ENCODE measurements around the gene GORASP2.

GORASP2 gene

DNA sequence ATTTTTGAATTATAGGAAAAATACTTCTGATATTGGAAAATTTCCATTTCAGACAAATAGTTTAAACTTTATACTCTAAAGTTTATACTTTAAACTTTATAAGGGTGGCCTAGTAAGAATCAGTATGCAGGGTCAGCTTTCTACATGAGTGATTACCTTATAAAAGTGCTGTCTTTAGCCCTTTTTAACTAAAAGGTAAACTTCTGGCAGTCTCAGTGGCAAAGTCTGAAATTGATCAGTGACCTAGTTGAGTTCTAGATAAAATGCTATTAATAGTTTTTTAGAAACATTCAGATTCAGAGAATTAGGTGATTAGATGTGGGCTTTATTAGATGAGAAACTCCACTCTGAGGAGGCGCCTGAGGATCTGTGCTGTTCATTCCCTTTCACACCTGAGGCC lies 15.5 kb downstream of the GORASP2 start:
- in situ Hi-C loops (cut with HindIII; ENCODE audit: low pct_ligation_motif_present, low pct_unique_long_range_greater_than_20kb, low sequenced_read_pairs): no loop called here
- no peak for DNase-seq

DNA sequence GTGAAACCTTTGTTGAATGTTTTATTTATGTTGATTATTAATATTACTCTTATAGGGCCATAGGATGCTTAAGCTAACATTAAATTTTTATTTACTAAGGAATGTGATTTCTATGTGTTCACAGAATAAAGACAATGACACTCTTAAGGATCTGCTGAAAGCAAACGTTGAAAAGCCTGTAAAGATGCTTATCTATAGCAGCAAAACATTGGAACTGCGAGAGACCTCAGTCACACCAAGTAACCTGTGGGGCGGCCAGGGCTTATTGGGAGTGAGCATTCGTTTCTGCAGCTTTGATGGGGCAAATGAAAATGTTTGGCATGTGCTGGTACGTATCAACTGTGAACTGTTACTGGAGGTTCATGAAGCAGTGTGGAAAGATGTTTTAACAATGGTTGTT lies 20.4 kb downstream of the GORASP2 start:
- no peak for DNase-seq
- in situ Hi-C loops (cut with HindIII; ENCODE audit: low pct_ligation_motif_present, low pct_unique_long_range_greater_than_20kb, low sequenced_read_pairs): no loop called here

DNA sequence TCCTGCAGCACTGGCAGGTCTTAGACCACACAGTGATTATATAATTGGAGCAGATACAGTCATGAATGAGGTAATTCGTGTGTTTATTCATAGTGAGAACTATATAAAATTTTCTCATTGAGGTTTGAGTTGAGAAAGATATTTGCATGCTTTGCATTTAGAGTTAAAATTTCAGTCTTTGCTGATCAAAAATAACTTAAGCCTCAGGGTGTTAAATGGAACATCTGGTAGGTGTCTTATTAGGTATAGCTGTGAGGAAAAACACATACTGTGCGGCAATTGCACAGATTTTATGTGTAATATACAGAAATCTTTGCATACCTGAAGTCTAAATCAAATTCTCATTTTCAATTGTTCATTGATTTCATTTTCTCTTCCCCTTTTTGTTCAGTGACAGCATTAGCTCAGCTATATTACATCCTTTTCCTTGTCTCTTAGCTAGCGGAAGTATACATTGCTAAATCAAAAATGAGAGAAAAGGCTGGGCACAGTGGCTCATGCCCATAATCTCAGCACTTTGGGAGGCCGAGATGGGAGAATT lies 21.2 kb downstream of the GORASP2 start:
- no peak for DNase-seq
- in situ Hi-C loops (cut with HindIII; ENCODE audit: low pct_ligation_motif_present, low pct_unique_long_range_greater_than_20kb, low sequenced_read_pairs): no loop called here

DNA sequence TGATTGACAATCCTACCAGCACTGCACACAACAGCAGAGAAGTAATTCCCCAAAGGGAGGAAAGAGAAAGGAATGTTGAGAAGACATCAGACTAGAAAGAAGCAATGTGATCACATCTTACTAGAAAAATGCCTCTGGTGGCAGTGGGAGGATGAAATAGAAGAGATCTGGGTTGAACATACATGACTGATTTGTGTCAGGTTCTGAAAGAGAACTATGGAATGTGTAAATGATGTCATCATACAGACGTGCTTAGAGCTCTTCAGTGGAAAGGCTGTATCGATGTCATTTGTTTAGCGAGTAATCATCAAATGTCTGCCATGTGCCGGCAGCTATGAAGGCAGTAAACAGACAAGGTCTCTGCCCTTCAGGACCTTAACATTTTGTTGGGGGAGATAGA lies 24.9 kb downstream of the GORASP2 start:
- in situ Hi-C loops (cut with HindIII; ENCODE audit: low pct_ligation_motif_present, low pct_unique_long_range_greater_than_20kb, low sequenced_read_pairs): no loop called here
- DNase-seq: no peak

DNA sequence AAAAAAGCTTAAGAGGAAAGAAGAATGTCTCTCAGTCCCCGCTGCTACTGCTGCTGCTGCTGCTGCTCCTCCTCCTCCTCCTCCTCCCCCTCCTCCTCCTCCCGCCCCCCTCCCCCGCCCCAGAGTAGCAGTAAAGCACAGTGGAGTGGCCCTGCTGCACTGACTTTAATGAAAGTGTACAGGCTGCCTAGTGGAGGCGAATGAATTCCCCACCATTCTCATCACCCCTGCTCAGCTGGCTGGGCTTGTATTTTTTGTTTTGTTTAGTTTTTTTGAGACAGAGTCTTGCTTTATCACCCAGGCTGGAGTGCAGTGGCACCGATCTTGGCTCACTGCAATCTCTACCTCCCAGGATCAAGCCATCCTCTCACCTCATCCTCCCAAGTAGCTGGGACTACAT lies 34.3 kb downstream of the GORASP2 start:
- DNase-seq: no peak
- in situ Hi-C loops (cut with HindIII; ENCODE audit: low pct_ligation_motif_present, low pct_unique_long_range_greater_than_20kb, low sequenced_read_pairs): no loop called here

DNA sequence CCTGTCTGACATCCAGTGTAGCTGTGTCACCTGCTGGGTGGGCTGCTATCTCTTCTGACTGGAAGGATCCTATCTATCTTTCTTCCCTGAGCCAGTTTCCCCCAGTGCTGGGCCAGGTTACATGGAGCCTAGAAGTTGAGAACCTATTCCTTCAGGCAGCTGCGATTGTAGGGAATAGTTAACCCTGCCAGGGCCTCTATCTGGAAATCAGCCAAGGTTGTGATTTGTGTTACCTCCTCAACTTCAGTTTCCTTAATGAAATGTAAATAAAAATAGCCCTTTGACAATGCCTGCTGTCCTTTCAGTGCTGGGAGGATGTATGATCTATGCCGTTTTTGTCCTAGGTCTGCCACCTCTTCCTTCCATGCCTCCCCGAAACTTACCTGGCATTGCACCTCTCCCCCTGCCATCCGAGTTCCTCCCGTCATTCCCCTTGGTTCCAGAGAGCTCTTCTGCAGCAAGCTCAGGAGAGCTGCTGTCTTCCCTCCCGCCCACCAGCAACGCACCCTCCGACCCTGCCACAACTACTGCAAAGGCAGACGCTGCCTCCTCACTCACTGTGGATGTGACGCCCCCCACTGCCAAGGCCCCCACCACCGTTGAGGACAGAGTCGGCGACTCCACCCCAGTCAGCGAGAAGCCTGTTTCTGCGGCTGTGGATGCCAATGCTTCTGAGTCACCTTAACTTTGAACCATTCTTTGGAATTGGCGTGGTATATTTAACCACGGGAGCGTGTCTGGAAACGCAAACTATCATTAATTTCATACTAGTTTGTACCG lies 36.6 kb downstream of the GORASP2 start:
- DNase-seq: peak; percentile 95
- in situ Hi-C loops (cut with HindIII; ENCODE audit: low pct_ligation_motif_present, low pct_unique_long_range_greater_than_20kb, low sequenced_read_pairs): no loop called here

DNA sequence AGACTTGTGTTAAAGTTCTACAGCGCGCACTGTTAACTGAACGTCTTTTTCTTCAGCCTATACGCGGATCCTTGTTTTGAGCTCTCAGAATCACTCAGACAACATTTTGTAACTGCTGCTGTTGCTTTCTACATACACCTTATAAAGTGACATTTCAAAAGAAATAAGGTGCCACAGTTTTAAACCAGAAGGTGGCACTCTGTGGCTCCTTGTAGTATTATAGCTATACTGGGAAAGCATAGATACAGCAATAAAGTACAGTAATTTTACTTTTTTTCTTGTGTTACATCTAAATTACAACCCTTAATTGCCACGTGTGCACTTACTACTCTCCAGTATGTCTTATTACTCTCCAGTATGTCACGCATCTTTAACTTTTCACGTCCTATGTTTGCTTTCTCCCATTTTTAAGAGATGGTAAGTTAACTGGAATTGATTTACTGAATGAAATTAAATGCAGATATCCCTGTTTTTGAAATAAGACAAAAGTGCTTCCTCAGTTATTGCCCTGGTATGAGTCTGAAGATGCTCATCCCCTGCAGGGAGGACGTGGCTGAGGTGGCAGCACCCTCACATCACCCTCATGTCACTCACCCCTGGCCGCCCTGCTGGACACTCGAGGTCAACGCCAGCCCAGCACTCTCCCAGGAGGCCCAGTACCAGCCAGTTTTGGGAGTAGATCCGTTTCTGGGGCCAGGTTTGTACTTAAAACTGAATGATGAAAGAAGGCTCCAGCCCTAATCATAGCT lies 37.8 kb downstream of the GORASP2 start:
- DNase-seq: peak; percentile 69
- in situ Hi-C loops (cut with HindIII; ENCODE audit: low pct_ligation_motif_present, low pct_unique_long_range_greater_than_20kb, low sequenced_read_pairs): no loop called here

DNA sequence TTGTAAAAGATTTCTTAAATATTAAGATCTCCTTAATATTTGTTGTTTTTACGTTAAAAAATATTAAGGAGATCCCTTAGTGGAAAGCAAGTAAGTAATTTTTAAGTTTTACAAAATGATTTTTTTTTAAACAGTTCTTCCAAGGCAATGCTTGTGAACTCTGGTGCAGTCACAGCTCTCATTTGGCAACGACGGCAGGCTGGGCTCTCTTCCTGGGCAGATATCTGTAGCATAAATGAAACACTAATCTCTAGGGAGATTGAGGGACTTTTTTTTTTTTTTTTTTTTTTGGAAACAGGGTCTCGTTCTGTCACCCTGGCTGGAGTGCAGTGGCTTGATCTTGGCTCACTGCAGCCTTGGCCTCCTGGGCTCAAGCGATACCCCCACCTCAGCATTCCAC lies 38.5 kb downstream of the GORASP2 start:
- in situ Hi-C loops (cut with HindIII; ENCODE audit: low pct_ligation_motif_present, low pct_unique_long_range_greater_than_20kb, low sequenced_read_pairs): no loop called here
- no peak for DNase-seq

DNA sequence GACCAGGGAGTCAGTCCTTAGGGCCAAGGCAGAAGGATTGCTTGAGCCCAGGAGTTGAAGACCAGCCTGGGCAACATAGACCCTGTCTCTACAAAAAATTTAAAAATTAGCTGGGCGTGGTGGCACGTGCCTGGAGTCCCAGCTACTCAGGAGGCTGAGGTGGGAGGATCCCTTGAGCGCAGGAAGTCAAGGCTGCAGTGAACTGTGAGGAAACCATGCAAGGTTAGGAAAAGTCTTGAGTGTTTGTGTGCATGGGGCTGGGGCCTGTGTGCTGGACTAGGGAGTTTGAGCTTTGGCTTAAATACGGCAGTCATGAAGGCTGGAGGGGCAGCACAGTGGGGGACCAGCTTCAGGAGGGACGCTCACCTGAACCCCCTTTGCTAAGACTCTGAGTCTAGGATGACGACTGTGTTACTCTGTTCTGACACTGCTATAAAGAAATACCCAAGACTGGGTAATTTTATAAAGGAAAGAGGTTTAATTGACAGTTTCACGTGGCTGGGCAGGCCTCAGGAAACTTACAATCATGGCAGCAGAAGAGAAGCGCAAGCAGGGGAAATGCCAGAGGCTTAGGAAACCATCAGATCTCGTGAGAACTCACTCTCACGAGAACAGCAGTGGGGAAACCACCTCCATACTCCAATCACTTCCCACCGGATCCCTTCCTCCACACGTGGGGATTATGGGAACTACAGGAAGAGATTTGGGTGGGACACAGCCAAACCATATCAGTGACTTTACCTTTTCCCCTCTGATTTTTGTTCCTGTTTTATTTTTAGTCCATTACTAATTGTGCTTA lies 39.4 kb downstream of the GORASP2 start:
- no peak for DNase-seq
- in situ Hi-C loops (cut with HindIII; ENCODE audit: low pct_ligation_motif_present, low pct_unique_long_range_greater_than_20kb, low sequenced_read_pairs): no loop called here

DNA sequence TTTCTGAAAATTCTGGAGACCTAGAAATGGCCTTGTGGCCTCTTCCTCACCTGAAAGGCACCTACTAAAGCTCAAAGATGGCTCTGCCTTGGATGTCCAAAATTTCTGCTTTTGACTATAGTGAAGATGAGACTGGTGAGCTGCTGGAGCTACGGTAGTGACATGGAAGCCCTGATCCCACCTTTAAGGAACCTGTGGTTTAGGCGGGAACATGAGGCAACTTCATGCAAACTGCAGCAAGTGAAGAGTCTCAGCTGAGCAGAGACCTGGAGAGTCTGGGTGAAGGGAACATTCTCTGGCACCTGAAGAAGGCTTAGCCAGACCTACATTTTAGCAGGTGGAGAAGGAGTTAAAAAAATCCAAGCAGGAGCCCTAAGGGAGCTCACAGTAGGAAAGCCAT lies 40.0 kb downstream of the GORASP2 start:
- in situ Hi-C loops (cut with HindIII; ENCODE audit: low pct_ligation_motif_present, low pct_unique_long_range_greater_than_20kb, low sequenced_read_pairs): no loop called here

DNA sequence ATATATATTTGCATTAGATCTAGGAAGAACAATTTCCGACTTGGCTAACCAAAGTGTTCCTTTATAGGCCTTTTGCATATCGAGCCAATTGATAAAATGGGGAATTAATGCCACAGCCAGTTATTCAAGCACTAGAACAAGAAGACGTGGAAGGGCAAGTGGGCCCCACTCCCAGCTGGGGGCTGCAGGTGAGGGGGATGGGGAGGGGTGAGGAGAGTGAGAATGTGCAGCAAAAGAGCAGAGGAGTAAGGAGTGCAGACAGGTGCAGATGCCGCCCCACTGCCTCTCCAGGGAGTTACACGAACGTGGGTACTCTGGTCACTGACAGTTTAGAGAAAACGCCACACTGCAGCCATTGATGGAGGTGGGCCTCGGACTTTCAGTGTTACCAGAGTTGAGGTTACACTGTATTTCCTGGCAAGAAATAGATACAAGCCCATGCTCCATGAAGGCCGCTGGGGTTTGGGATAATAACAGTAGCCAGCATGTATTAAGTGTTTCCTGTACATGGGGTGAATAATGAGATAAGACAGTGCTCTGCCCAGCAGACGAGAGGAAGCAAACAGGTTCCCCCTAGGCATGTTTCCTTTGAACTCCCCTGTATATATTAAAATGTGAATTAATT lies 40.9 kb downstream of the GORASP2 start:
- no peak for DNase-seq
- in situ Hi-C loops (cut with HindIII; ENCODE audit: low pct_ligation_motif_present, low pct_unique_long_range_greater_than_20kb, low sequenced_read_pairs): no loop called here

More for the DNA sequence above, 40.0 kb downstream of the GORASP2 start:
- no peak for DNase-seq

DNA sequence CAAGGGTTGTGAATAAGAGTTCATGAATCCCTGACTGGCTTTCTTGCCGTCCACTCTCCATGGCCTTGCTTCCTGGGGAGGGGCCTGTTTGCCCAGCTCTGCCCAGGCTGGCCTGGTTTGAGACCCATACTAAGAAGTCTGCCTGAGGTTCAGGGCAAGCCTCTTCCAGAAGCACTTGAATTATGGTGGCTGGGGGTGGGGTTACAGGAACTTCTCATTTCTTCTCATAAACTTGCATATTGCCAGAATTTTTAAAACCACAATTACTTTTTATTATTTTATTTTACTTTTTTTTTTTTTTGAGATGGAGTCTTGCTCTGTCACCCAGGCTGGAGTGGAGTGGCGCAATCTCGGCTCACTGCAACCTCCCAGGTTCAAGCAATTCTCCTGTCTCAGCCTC lies 42.0 kb downstream of the GORASP2 start:
- in situ Hi-C loops (cut with HindIII; ENCODE audit: low pct_ligation_motif_present, low pct_unique_long_range_greater_than_20kb, low sequenced_read_pairs): no loop called here
- no peak for DNase-seq

DNA sequence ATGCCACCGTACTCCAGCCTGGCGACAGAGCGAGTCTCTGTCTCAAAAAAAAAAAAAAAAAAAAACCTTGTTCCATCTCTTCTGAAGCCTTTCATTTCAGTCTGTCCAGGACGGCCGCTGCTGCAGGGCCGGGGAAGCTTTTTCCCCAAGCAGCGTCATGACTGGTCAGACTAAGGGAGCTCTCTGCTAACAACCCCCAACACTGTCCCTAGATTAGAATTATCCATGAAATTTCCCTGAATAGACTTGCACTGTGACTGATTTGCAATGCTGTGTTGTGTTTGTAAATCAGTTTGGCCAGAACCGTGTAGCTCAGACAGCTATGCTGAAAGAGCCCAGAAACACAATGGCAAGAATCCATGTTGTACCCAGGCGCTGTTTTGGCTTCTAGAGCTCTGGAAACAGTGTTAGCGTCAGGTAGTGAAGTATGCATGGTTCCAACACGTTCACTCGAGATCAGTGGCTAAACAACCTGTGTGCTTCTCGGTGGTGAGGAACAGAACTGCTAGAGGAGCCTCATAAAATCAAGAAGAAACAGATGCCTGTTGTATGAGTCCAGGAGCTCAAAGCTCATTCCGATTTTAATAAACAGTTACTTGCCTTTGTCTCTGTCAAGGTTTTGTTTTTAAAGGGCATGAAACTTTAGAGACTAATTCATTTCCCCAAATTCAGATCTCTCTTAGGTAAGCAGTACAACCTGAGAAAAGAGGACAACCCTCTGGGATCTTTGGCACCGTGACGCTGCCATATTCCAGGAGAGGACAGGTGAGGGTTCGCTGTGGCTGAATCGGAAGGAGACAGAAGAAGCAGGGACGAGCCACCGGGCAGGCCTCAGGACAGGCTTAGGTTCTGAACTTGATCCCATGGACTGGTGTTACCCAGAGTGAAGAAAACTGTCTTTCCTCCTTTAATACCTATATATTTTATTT lies 43.5 kb downstream of the GORASP2 start:
- in situ Hi-C loops (cut with HindIII; ENCODE audit: low pct_ligation_motif_present, low pct_unique_long_range_greater_than_20kb, low sequenced_read_pairs): no loop called here
- no peak for DNase-seq

DNA sequence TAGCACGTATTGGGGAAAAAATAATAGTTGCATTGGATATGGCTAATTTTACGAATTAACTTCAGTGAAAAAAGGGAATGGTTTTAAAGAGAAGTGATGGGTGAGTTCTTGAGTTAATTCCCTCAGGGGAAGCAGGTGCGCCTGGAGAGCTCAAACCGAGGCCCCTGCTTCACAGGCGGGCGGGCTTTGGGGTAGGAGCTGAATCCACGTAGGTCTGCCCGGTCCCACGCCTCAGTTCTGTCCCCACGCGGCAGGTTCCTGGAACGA lies 44.1 kb downstream of the GORASP2 start:
- in situ Hi-C loops (cut with HindIII; ENCODE audit: low pct_ligation_motif_present, low pct_unique_long_range_greater_than_20kb, low sequenced_read_pairs): no loop called here
- DNase-seq: no peak

DNA sequence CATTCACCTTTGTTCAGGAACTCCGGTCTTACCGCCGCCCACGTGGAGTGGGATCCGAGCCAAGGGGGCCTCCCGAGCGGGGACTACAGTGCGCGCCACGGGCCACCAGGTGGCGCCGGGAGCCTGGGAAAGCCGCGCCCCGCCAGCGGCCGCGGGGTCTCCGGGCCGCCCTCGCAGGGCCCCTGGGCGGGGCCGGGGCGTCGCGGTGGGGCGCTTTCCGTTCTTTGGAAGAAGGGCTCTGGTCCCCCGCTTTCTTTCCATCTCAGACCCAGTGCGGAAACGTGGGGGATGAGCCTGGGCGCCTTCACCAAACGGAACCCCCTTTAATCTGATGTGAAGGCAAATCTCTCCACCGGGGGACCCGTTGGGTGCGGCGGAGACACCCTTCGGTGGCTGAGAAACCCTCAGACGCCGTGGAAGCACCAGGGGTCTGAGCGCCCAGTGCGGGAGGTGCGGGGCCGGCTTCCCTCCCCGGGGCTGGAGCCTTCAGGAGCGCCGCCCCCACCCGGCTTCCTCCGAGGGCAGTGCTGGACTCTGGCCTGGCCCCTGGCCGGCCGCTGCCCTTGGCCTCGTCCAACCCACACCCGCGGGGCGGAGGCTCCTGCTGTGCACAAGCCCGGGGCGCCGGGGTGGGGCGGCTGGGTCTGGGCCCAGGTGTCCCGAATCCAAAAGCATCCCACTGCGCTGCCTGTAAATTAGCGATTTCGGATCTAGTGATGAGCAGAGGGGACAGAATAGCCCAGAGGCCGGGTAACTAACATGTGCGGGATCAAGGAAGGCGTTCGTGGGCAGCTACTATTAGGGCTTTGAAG lies 44.6 kb downstream of the GORASP2 start:
- in situ Hi-C loops (cut with HindIII; ENCODE audit: low pct_ligation_motif_present, low pct_unique_long_range_greater_than_20kb, low sequenced_read_pairs): no loop called here
- peak; percentile 91 for DNase-seq

DNA sequence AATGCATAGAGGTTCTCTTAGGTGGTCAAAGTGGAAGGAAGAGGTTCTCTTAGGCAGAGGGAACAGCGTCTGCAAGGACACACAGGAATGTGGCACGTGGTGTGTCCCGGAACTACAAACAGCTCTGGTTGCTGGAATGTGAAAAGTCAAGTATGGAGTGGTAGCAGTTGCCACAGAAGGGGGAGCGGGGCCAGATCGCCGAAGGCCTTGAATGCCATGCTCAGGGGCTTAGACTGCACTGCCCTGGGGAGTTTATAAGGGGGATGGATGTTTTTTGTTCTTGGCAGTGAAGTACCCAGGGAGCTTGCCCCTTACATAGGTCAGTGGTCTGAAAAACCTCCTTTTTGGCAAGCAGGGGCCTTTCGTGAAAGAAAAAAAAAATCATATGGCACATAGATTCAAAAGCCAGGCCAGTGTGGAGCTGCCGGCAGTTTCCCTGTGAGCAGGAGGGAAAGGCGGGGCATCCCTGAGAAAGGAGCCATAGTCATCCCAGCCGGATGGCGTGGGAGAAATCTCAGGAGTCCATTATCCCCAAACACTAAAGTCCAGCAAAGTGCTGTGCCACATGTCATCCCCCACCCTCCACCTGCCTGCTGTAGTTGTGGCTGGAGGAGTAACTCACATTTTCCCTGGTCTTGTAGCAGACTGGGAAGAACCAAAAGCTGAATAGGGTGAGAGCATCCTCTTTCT lies 45.4 kb downstream of the GORASP2 start:
- in situ Hi-C loops (cut with HindIII; ENCODE audit: low pct_ligation_motif_present, low pct_unique_long_range_greater_than_20kb, low sequenced_read_pairs): no loop called here
- DNase-seq: peak; percentile 44
